Measurements from ENCODE around the gene SLC22A2.

Gene SLC22A2

GRCh38 chr6:160273750-160274149 is 15.1 kb upstream of the SLC22A2 start:
- no peak for DNase-seq (ENCODE audit: low read depth in 2 of 2)

- no peak for DNase-seq (ENCODE audit: low read depth in 2 of 2)
Observed at GRCh38 chr6:160273196-160273595, 14.6 kb upstream of the SLC22A2 start.

- DNase-seq (ENCODE audit: low read depth in 2 of 2), result no peak
Observed at GRCh38 chr6:160272707-160273106, 14.1 kb upstream of the SLC22A2 start.

- DNase-seq (ENCODE audit: low read depth in 2 of 2), result no peak
Observed at GRCh38 chr6:160270347-160270746, 11.7 kb upstream of the SLC22A2 start.

DNA sequence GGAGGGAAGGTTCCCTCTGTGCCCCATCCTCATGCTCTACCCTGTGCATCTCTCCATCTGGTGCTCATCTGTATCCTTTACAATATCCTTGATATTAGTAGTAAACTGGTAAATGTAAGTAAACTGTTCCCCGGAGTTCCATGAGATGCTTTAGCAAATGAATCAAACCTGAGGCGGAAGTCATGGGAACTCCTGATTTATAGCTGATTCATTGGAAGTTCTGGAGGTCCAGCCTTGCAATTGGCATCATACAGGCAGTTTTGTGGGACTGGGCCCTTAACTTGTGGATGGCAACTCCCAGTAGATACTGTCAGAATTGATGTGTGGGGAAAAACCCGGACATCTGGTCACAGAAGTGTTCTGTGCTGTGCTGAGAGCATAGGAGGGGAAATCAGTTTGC is 11.2 kb upstream of the SLC22A2 start:
- DNase-seq (ENCODE audit: low read depth in 2 of 2), result no peak

DNA sequence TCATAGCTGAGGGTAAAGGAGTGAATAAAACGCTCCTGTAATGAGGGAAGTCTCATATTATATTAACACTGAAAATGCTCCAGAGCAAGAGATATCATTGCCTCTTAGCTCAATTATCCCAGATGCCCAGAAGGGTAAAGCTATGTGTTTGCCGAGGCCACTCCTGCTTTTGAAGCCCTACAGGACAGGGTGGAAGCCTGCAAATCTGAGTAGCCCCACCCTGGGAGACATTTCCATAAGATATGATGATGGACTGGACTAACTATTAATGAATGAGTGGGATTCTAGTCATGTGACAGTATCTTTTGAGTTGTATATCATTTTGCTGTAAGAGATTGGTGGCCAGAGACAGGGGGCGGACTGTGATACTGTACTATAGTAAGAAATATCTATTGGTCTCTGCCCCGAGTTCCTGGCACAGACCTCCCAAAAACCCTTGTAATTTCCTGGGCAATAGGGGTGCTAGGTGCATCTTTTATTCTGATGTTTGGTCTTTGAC is 10.5 kb upstream of the SLC22A2 start:
- DNase-seq (ENCODE audit: low read depth in 2 of 2), result no peak

DNA sequence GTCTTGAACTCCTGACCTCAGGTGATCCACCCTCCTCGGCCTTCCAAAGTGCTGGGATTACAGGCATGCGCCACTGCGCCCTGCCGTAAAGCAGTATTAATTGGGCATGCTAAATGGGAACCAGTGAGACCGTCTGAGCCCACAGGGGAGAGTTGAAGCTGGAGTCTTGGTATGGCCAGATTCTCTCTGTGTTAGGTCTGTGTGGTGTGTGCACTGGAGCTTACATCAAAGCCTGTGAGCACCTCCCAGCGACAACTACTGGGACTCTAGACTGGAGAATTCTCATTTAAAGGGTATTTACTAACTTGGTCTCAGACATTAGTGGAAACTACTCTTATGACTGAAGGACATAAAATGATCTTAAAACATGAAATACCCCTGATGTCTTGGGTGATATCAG is 8.5 kb upstream of the SLC22A2 start:
- DNase-seq (ENCODE audit: low read depth in 2 of 2), result no peak

DNA sequence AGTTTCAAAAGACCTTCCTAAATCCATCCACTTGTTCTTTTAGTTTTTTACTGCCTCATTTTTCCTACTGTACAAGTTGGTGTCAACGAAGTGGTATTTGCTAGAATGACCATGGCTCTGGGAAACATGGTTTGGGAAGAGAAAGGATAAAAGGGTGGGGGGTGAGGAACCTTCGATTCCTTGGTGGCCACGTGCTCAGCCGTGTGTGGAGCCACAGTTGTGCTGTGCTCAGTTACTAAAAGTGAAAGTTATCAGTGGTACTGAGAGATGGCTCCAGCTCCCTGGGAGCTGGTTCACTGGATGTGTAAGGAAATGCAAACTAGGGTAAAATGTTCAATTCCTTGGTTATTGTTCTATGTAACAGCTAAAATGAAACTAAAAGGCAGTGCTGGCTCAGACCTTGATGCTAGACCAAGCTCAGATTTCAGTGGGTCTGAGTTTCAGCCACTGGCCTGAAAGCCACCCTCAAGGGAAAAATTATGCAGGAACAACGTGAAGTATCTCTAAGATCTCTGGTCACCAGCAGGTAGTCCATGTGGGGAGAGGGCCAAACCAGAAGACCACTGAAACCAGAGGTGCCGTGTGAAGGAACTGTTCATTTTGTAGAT is 7.4 kb upstream of the SLC22A2 start:
- no peak for DNase-seq (ENCODE audit: low read depth in 2 of 2)

DNA sequence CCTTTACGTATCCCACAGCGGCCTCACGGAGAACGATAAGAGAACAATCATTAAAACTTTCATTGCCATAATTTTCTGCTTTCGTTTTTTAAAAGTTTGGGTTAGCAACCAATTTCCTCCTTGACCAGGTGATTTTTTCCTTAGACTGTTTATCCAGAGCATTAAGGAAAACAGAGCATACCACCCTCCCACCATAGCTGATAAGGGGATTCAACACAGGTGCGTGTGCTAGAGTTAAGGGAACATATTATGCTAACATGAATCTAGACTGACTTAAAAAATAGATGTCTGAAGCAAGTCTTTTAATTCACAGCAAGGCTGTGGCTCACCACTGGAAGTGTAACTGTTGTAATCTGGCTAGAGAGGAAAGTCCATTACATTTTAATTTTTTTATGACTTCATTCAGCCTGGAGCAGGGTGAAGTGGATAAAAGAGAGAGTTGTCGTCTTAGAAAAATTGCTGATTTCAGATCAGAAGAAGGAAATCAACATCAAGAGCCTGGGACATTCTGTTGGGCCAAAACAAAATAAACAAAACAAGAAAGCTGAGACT is 5.5 kb upstream of the SLC22A2 start:
- DNase-seq (ENCODE audit: low read depth in 2 of 2), result no peak

DNA sequence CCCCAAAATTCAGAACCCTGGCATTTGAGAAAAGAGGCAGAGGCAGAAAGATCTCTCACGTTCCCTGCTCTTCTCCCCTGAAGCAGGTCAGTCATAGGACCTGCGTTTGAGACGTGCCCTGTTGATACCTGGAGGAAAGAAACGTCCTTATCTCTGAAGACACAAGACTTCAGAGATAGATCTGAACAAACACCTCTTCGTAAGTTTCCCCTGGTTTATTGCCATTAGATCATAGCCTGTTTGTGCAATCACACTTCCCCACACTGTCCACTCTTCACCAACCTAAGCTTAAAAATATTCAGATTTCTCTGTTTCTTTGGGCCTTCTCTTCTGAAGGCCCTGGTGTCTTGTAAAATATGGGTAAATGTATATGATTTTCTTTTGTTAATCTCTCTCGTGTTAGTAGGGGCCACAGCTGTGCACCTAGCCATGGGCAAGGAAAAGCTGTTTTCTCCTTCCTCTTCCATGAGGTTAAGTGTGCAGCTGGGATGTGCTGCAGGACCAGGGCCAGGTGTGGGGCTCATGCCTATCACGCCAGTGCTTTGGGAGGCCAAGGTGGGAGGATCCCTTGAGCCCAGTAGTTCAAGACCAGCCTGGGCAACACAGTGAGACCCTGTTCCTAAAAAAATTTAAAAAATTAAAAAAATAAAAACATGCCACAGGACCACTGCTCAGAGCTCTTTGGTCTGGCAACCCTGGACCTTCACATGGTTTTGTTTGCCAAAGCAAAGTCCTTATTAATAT is 4.7 kb upstream of the SLC22A2 start:
- no peak for DNase-seq (ENCODE audit: low read depth in 2 of 2)

DNA sequence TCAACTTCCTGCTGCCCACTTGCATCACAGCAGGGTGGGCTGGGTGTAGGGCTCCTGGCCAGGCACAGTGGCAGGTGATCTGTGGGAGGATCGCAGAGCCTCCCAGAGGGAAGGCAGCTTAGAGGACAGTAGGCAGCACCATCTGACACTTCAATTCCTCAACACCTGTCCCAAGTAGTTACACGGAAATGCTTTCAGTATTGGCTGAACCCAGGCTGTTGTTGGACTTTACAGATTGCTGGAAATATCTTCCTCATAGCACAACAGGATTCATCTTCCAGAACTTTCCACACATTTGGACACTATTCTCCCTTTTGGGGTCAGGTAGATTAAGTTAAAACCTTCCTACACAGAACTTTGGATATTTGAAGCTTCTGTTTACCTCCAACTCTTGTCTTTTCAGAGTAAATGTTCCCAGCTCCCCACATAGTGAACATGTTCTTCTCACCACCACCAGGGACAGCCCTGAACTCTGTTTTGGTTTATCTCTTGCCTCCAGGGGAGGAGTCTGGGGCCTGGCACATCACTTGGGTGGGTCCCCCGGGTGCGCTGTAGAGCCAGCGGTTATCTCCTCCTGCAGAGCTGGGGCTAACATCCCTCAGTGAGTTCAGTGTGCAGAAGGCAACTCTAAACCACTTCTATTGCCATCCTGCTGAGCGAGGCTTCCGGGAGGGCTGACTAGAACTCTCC is 3.5 kb upstream of the SLC22A2 start:
- no peak for DNase-seq (ENCODE audit: low read depth in 2 of 2)

- DNase-seq (ENCODE audit: low read depth in 2 of 2), result no peak
Observed at GRCh38 chr6:160260803-160261450, 2.3 kb upstream of the SLC22A2 start.

GRCh38 chr6:160260367-160260766 is 1.7 kb upstream of the SLC22A2 start:
- DNase-seq (ENCODE audit: low read depth in 2 of 2), result no peak

- no peak for DNase-seq (ENCODE audit: low read depth in 2 of 2)
Observed at GRCh38 chr6:160259598-160259997, 977 bp upstream of the SLC22A2 start.

GRCh38 chr6:160259143-160259425 is 463 bp upstream of the SLC22A2 start:
- DNase-seq (ENCODE audit: low read depth in 2 of 2), result no peak

GRCh38 chr6:160256445-160256844 is 2.2 kb downstream of the SLC22A2 start:
- DNase-seq (ENCODE audit: low read depth in 2 of 2), result no peak

GRCh38 chr6:160254467-160255312 is 3.9 kb downstream of the SLC22A2 start:
- DNase-seq (ENCODE audit: low read depth in 2 of 2), result no peak

DNA sequence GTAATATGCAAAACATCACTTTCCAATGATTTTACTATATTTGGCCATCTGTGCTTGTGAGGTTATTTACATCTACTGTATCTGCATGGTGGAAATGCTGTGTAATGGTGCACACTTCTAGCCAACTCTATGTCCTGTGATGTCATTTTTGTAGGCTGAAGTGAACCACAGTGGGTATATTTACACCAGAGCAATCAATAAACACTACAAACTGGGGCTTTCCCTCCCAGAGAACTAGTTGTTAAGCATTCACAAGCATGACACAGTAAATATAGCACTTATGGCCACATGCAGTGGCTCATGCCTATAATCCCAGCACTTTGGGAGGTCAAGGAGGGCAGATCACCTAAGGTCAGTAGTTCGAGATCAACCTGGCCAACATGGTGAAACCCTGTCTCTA is 4.9 kb downstream of the SLC22A2 start:
- DNase-seq (ENCODE audit: low read depth in 2 of 2), result no peak

DNA sequence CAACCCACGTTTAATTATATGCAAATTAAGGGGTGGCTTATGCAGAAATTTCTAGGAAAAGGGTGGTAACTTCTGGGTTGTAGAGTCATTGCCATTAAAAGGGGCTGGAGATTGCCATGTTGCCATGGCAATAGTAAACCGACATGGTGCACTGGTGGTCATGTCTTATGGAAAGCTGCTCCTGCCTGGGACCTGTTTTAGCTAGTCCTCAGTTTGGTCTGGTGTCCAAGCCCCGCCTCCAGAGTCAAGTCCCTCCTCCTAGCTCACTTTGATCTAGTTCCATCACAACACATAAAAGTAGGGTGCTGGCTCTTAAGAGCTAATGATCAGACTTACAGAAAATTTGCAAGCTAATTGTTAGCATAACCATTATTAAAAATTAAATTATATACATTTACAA is 5.3 kb downstream of the SLC22A2 start:
- DNase-seq (ENCODE audit: low read depth in 2 of 2), result no peak

- DNase-seq (ENCODE audit: low read depth in 2 of 2), result no peak
Observed at GRCh38 chr6:160252073-160252813, 6.4 kb downstream of the SLC22A2 start.

DNA sequence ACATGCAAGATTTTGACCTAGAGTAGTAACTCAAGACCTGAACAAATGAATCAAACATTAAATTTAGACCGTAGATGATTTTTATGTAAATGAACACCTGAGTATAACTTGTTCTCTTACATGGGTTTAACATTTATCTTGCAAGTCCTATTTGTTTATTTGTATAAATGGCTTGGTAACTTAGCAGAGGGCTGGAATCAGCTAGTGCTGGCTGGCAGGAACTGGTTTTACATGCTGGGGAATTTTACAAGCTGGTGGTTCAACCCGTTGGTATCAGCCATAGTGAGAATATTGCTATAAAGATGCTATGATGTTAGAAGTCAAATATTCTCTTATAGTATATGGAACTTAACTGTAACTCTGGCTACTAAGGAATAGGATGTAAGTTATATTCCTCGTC is 8.9 kb downstream of the SLC22A2 start:
- DNase-seq (ENCODE audit: low read depth in 2 of 2), result no peak

Measured in fibroblast of skin of left biceps (primary cell).